Measurements from ENCODE around the gene NLRC3. TPM values are rescaled to one million over a fixed set of nuclear protein-coding genes. Genes with fewer than 3 reads are reported as not detected.

NLRC3 gene
- total and polyA plus RNA-seq, 2 donors (not counting 1 experiment from before 2014, with no cell fraction given), result 28.8 to 35.7 TPM

GRCh38 chr16:3580686-3581085 is 3.5 kb upstream of the NLRC3 start:
- TF ChIP-seq, protein P1, sequence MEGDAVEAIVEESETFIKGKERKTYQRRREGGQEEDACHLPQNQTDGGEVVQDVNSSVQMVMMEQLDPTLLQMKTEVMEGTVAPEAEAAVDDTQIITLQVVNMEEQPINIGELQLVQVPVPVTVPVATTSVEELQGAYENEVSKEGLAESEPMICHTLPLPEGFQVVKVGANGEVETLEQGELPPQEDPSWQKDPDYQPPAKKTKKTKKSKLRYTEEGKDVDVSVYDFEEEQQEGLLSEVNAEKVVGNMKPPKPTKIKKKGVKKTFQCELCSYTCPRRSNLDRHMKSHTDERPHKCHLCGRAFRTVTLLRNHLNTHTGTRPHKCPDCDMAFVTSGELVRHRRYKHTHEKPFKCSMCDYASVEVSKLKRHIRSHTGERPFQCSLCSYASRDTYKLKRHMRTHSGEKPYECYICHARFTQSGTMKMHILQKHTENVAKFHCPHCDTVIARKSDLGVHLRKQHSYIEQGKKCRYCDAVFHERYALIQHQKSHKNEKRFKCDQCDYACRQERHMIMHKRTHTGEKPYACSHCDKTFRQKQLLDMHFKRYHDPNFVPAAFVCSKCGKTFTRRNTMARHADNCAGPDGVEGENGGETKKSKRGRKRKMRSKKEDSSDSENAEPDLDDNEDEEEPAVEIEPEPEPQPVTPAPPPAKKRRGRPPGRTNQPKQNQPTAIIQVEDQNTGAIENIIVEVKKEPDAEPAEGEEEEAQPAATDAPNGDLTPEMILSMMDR (IDR thresholded peaks at IDR 0.05), result no peak
- TF ChIP-seq EZH2 (IDR thresholded peaks at IDR 0.05; ENCODE audit: borderline replicate concordance, insufficient read depth, low read depth, low read length, poor library complexity, severe bottlenecking), result no peak
- peaks cover 7% of the 10 kb centered on the region for H4K20me1 ChIP-seq (ENCODE audit: control insufficient read depth, insufficient read depth, low read length, poor library complexity, severe bottlenecking)
- intact Hi-C loops (cut with micrococcal nuclease), result no loop called here
- ATAC-seq (ENCODE audit: low read depth) (no peak), DNase-seq (no peak)
- 68% methylated on average over 8 of the region's 8 CpGs for WGBS (ENCODE audit: insufficient coverage)
- H3K4me2 ChIP-seq (replicated peaks; ENCODE audit: low read depth, low read length, poor library complexity, severe bottlenecking), result peak overlapping the region; percentile 97
- H3K27me3 ChIP-seq (replicated peaks in 1 of 4; ENCODE audit: control extremely low read depth in 1 of 4, control insufficient read depth in 3 of 4, insufficient read depth in 4 of 4, low read length in 3 of 4), result no peaks in the 10 kb centered on the region
- H3K27ac ChIP-seq (ENCODE audit: low read length in 2 of 2), result peak overlapping the region; percentile 56 to 78
- peaks cover 38 to 45% of the 10 kb centered on the region in 2 donors for H3K4me1 ChIP-seq (ENCODE audit: control insufficient read depth in 2 of 2, insufficient read depth in 2 of 2, low read length in 2 of 2)
- peaks cover 18% of the 10 kb centered on the region for H3K79me2 ChIP-seq (ENCODE audit: control insufficient read depth, insufficient read depth, low read length)
- H3K27ac Mint-ChIP-seq, result peak overlapping the region; percentile 78
- H3K4me3 ChIP-seq (ENCODE audit: control extremely low read depth in 1 of 5, extremely low read depth in 1 of 5, insufficient read depth in 1 of 5, low read depth in 2 of 5, low read length in 4 of 5), result no peak overlapping the region
- CTCF ChIA-PET, result interaction anchor here (0.6 kb wide), 1 partner anchor 1043 kb away, joined by 3 read pairs; no protein-coding TSS in a partner anchor
- no peak overlapping the region for H3K9ac ChIP-seq (ENCODE audit: low read length)
- H3K4me3 Mint-ChIP-seq, result peak overlapping the region; percentile 7
- no peaks in the 10 kb centered on the region for H3K9me3 ChIP-seq (ENCODE audit: control extremely low read depth in 1 of 3, control insufficient read depth in 2 of 3, insufficient read depth in 1 of 3, low read length in 2 of 3)
- peak overlapping the region; percentile 53 for H2AFZ ChIP-seq (ENCODE audit: insufficient read depth, low read depth, low read length, poor library complexity, severe bottlenecking)
- peaks cover 0 to 6% of the 10 kb centered on the region in 2 experiments for H3K36me3 ChIP-seq (replicated peaks in 1 of 2; ENCODE audit: control extremely low read depth in 1 of 2, control insufficient read depth in 1 of 2, extremely low read depth in 1 of 2, insufficient read depth in 2 of 2, low read length in 1 of 2)
- peaks cover 46% of the 10 kb centered on the region for H3K4me1 Mint-ChIP-seq
- no peaks in the 10 kb centered on the region for H3K27me3 Mint-ChIP-seq
- H3K9me3 Mint-ChIP-seq (ENCODE audit: insufficient read depth), result no peaks in the 10 kb centered on the region
- POLR2A ChIA-PET, result no interaction called here

GRCh38 chr16:3580251-3580651 is 3.0 kb upstream of the NLRC3 start:
- Histone ChIP-seq H3K4me3 (ENCODE audit: control extremely low read depth in 1 of 5, extremely low read depth in 1 of 5, insufficient read depth in 1 of 5, low read depth in 2 of 5, low read length in 4 of 5) (peak overlapping the region in 1 of 5 experiments; percentile 0), H3K27ac (ENCODE audit: low read length in 2 of 2) (peak overlapping the region; percentile 56 to 78), H3K9me3 (ENCODE audit: control extremely low read depth in 1 of 3, control insufficient read depth in 2 of 3, insufficient read depth in 1 of 3, low read length in 2 of 3) (no peaks in the 10 kb centered on the region), H3K79me2 (ENCODE audit: control insufficient read depth, insufficient read depth, low read length) (peaks cover 22% of the 10 kb centered on the region), H3K36me3 (replicated peaks in 1 of 2; ENCODE audit: control extremely low read depth in 1 of 2, control insufficient read depth in 1 of 2, extremely low read depth in 1 of 2, insufficient read depth in 2 of 2, low read length in 1 of 2) (peaks cover 0 to 6% of the 10 kb centered on the region in 2 experiments), H3K4me1 (ENCODE audit: control insufficient read depth in 2 of 2, insufficient read depth in 2 of 2, low read length in 2 of 2) (peaks cover 42 to 49% of the 10 kb centered on the region in 2 donors), H3K27me3 (replicated peaks in 1 of 4; ENCODE audit: control extremely low read depth in 1 of 4, control insufficient read depth in 3 of 4, insufficient read depth in 4 of 4, low read length in 3 of 4) (no peaks in the 10 kb centered on the region), H3K4me2 (replicated peaks; ENCODE audit: low read depth, low read length, poor library complexity, severe bottlenecking) (peak overlapping the region; percentile 97), H4K20me1 (ENCODE audit: control insufficient read depth, insufficient read depth, low read length, poor library complexity, severe bottlenecking) (peaks cover 12% of the 10 kb centered on the region), H3K9ac (ENCODE audit: low read length) (no peak overlapping the region), H2AFZ (ENCODE audit: insufficient read depth, low read depth, low read length, poor library complexity, severe bottlenecking) (peak overlapping the region; percentile 53)
- Mint-ChIP-seq H3K4me1 (peaks cover 50% of the 10 kb centered on the region), H3K27ac (peak overlapping the region; percentile 78), H3K27me3 (no peaks in the 10 kb centered on the region), H3K9me3 (ENCODE audit: insufficient read depth) (no peaks in the 10 kb centered on the region), H3K4me3 (peak overlapping the region; percentile 7)
- CTCF ChIA-PET, result interaction anchor here (0.6 kb wide), 1 partner anchor 1044 kb away, joined by 3 read pairs; no protein-coding TSS in a partner anchor
- intact Hi-C loops (cut with micrococcal nuclease), result no loop called here
- DNase-seq (peak; percentile 55), ATAC-seq (ENCODE audit: low read depth) (peak; percentile 11)
- POLR2A ChIA-PET, result no interaction called here
- 21% methylated on average over 11 of the region's 11 CpGs for WGBS (ENCODE audit: insufficient coverage)
- no peak for TF ChIP-seq EZH2 (IDR thresholded peaks at IDR 0.05; ENCODE audit: borderline replicate concordance, insufficient read depth, low read depth, low read length, poor library complexity, severe bottlenecking)
- TF ChIP-seq, protein P1 (IDR thresholded peaks at IDR 0.05), result no peak
